ENCODE measurements around the gene MTCL3.
A peak's percentile ranks its signal among the peaks of the same experiment; 100 is the strongest.

The MTCL3 gene

DNA sequence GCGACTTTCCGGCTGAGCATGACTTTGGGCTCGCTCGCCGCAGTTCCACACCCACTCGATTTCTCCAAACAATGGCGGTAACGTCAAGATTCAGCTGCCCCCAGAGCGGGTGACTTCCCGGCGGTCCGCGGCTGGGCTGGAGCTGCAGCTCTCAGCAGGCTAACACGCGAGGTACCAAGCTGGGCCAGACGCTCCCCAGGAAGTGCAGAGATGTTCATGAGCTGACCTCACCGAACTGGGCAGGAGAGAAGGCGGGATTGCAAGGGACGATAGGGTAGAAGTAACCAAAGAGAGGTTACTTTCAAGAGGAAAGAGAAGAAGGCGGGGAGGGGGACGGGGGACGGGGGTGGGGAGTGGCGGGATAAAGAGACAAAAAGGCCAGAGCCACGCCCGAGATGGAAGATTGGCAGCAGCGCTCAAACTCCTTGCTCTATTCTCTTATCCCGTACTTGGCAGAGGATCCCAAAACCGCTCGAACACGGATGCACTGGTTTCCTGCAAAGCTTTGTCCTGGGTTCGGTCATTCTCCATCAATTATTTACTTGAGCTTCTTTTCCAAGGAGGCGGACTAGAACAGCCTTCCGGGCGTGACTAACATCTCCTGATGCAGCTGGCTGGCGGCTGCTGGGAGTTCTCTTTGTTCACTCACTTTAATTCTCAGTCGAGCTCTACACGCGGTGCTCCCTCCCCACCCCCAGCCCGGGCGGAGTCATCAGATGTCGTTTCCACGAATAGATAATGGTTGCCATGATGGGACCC, at the start of gene MTCL3:
Gene MTCL3 (minus strand): TSS at position 626 of the 759 bp plus-strand sequence.
- Mint-ChIP-seq H3K36me3 (no peaks in the 10 kb centered on the region), H3K4me1 (peaks cover 11 to 43% (median 29%) of the 10 kb centered on the region in 4 donors), H3K27ac (no peak within 1 kb of the TSS), H3K9me3 (peaks cover 0 to 4% (median 0%) of the 10 kb centered on the region in 7 donors), H3K27me3 (peaks cover 41% of the 10 kb centered on the region), H3K4me3 (peak within 1 kb of the TSS; percentile 30 to 80 (median 62))
- Histone ChIP-seq H3K9me3 (ENCODE audit: control insufficient read depth in 2 of 2, low read length in 2 of 2) (no peaks in the 10 kb centered on the region), H3K27ac (ENCODE audit: insufficient read depth, low read length, poor library complexity, severe bottlenecking) (no peak within 1 kb of the TSS), H3K4me1 (ENCODE audit: control insufficient read depth, insufficient read depth, low read length, poor library complexity, severe bottlenecking) (peaks cover 43% of the 10 kb centered on the region), H3K4me3 (ENCODE audit: low read depth, low read length) (peak within 1 kb of the TSS; percentile 29), H3K36me3 (ENCODE audit: control insufficient read depth, insufficient read depth, low read length) (no peaks in the 10 kb centered on the region), H3K27me3 (ENCODE audit: control insufficient read depth, insufficient read depth, low read length) (peaks cover 41% of the 10 kb centered on the region)
- ATAC-seq (ENCODE audit: low read depth in 2 of 2) (no peak), DNase-seq (peak in 1 of 3 donors; percentile 44)

DNA sequence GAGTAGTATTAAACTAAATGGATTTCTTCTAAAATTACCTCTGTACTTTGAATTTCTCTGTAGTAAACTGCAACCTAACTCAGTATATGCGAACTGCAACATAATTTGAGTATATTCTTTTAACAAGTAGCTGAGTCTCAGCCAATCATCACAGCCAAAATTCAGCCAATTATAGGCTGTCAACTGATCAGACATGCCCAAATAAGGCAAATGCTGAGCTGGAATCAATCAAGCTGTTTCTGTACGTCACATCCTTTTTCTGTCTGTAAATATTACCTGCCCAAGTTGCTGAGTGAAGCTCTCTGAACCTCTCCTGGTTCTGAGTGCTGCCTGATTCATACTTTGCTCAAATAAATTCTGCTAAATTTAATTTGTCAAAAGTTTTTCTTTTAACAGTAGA, 48.3 kb upstream of the MTCL3 start:
- DNase-seq (no peak), ATAC-seq (ENCODE audit: low read depth in 2 of 2) (no peak)
- Mint-ChIP-seq H3K4me1 (peaks cover 0 to 9% (median 6%) of the 10 kb centered on the region in 4 donors), H3K9me3 (peaks cover 0 to 4% (median 0%) of the 10 kb centered on the region in 7 donors), H3K27me3 (peaks cover 8% of the 10 kb centered on the region), H3K4me3 (no peak overlapping the region), H3K27ac (no peak overlapping the region), H3K36me3 (no peaks in the 10 kb centered on the region)
- Histone ChIP-seq H3K4me1 (ENCODE audit: control insufficient read depth, insufficient read depth, low read length, poor library complexity, severe bottlenecking) (no peaks in the 10 kb centered on the region), H3K9me3 (ENCODE audit: control insufficient read depth in 2 of 2, low read length in 2 of 2) (no peaks in the 10 kb centered on the region), H3K4me3 (ENCODE audit: low read depth, low read length) (no peak overlapping the region), H3K36me3 (ENCODE audit: control insufficient read depth, insufficient read depth, low read length) (no peaks in the 10 kb centered on the region), H3K27me3 (ENCODE audit: control insufficient read depth, insufficient read depth, low read length) (no peaks in the 10 kb centered on the region), H3K27ac (ENCODE audit: insufficient read depth, low read length, poor library complexity, severe bottlenecking) (no peak overlapping the region)

DNA sequence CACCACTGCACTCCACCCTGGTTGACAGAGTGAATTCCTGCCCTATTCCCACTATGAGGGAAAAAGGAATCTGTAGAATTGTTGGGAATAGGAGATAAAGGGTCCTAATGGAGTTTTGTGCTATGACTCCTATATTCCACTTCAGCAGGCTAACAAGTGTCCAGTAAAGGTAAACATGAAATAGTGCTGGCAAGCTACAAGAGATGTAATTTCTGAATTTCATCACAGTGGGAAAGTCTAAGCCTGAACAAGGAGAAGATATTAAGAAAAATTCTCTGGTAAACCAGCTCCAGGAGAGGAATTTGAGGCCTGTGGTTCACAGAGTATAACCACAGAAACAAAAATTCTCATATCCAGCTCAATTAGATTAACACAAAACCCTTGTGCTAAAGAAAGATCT, 47.5 kb upstream of the MTCL3 start:
- H3K4me3 ChIP-seq (ENCODE audit: low read depth, low read length) = no peak overlapping the region
- H3K27me3 ChIP-seq (ENCODE audit: control insufficient read depth, insufficient read depth, low read length) = no peaks in the 10 kb centered on the region
- H3K36me3 ChIP-seq (ENCODE audit: control insufficient read depth, insufficient read depth, low read length) = no peaks in the 10 kb centered on the region
- Mint-ChIP-seq H3K27me3 (peaks cover 8% of the 10 kb centered on the region), H3K4me1 (peaks cover 0 to 9% (median 6%) of the 10 kb centered on the region in 4 donors), H3K27ac (no peak overlapping the region), H3K4me3 (no peak overlapping the region), H3K9me3 (peaks cover 0 to 4% (median 0%) of the 10 kb centered on the region in 7 donors), H3K36me3 (no peaks in the 10 kb centered on the region)
- ATAC-seq (ENCODE audit: low read depth in 2 of 2) = no peak
- DNase-seq = no peak
- H3K27ac ChIP-seq (ENCODE audit: insufficient read depth, low read length, poor library complexity, severe bottlenecking) = no peak overlapping the region
- H3K4me1 ChIP-seq (ENCODE audit: control insufficient read depth, insufficient read depth, low read length, poor library complexity, severe bottlenecking) = no peaks in the 10 kb centered on the region
- no peaks in the 10 kb centered on the region for H3K9me3 ChIP-seq (ENCODE audit: control insufficient read depth in 2 of 2, low read length in 2 of 2)

DNA sequence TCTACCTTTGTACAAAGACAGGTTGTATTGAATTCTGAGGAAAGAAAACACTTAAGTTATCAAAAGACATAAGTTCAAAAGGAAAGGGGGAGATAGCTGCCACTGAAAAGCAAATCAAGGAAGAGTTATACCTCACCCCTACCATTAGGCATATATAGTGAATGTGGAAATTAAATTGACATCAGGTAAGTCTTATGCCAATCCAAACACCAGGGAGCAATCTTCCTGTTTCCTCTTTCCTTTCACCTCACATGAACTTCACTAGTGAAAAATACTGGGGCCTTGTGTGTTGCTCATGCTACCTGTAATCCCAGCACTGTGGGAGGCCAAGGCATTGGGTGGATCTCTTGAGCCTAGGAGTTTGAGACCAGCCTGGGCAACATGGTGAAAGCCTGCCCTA, 47.0 kb upstream of the MTCL3 start:
- Mint-ChIP-seq H3K27ac (no peak overlapping the region), H3K4me3 (no peak overlapping the region), H3K27me3 (peaks cover 8% of the 10 kb centered on the region), H3K36me3 (no peaks in the 10 kb centered on the region), H3K9me3 (peaks cover 0 to 4% (median 0%) of the 10 kb centered on the region in 7 donors), H3K4me1 (peaks cover 0 to 6% (median 3%) of the 10 kb centered on the region in 4 donors)
- no peak for DNase-seq
- H3K36me3 ChIP-seq (ENCODE audit: control insufficient read depth, insufficient read depth, low read length) = no peaks in the 10 kb centered on the region
- no peaks in the 10 kb centered on the region for H3K9me3 ChIP-seq (ENCODE audit: control insufficient read depth in 2 of 2, low read length in 2 of 2)
- H3K27me3 ChIP-seq (ENCODE audit: control insufficient read depth, insufficient read depth, low read length) = no peaks in the 10 kb centered on the region
- H3K4me3 ChIP-seq (ENCODE audit: low read depth, low read length) = no peak overlapping the region
- H3K4me1 ChIP-seq (ENCODE audit: control insufficient read depth, insufficient read depth, low read length, poor library complexity, severe bottlenecking) = no peaks in the 10 kb centered on the region
- H3K27ac ChIP-seq (ENCODE audit: insufficient read depth, low read length, poor library complexity, severe bottlenecking) = no peak overlapping the region
- ATAC-seq (ENCODE audit: low read depth in 2 of 2) = no peak

DNA sequence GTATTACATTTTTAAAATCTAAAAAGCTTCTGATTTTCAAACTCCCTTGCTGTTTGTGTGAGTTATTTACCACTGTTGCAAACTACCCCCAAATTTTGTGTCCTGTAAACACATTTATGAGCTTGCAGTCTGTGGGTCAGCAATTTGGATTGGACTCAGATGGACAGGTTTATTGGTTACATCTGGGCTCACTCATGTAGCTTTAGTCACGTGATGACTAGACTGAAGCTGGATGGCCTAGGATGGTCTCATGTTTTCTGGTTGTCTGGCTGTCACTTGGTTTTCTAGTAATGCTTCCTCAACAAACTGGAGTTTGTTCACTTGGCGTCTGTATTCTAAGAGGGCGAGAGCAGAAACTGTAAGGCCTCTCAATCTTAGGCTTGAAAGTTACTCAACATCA, 45.6 kb upstream of the MTCL3 start:
- no peaks in the 10 kb centered on the region for H3K9me3 ChIP-seq (ENCODE audit: control insufficient read depth in 2 of 2, low read length in 2 of 2)
- Mint-ChIP-seq H3K9me3 (peaks cover 0 to 4% (median 0%) of the 10 kb centered on the region in 7 donors), H3K4me1 (peaks cover 0 to 1% (median 0%) of the 10 kb centered on the region in 4 donors), H3K36me3 (no peaks in the 10 kb centered on the region), H3K4me3 (no peak overlapping the region), H3K27ac (no peak overlapping the region), H3K27me3 (peaks cover 8% of the 10 kb centered on the region)
- H3K36me3 ChIP-seq (ENCODE audit: control insufficient read depth, insufficient read depth, low read length) = no peaks in the 10 kb centered on the region
- ATAC-seq (ENCODE audit: low read depth in 2 of 2) (no peak), DNase-seq (no peak)
- no peaks in the 10 kb centered on the region for H3K4me1 ChIP-seq (ENCODE audit: control insufficient read depth, insufficient read depth, low read length, poor library complexity, severe bottlenecking)
- H3K4me3 ChIP-seq (ENCODE audit: low read depth, low read length) = no peak overlapping the region
- H3K27ac ChIP-seq (ENCODE audit: insufficient read depth, low read length, poor library complexity, severe bottlenecking) = no peak overlapping the region
- H3K27me3 ChIP-seq (ENCODE audit: control insufficient read depth, insufficient read depth, low read length) = no peaks in the 10 kb centered on the region

DNA sequence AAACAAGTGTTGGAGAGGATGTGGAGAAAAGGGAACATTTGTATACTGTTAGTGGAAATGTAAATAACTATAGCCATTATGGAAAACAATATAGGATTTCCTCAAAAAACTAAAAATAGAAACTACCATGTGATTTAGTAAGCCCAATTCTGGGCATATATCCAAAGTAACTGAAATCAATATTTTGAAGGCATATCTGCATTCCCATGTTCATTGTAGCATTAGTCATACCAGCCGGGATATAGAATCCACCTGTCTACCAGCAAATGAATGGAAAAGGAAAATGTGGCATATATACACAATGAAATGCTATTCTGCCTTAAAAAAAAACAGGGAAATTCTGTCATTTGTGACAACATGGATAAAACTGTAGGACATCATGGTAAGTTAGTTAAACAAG, 42.5 kb upstream of the MTCL3 start:
- no peak overlapping the region for H3K27ac ChIP-seq (ENCODE audit: insufficient read depth, low read length, poor library complexity, severe bottlenecking)
- H3K27me3 ChIP-seq (ENCODE audit: control insufficient read depth, insufficient read depth, low read length) = peaks cover 2% of the 10 kb centered on the region
- no peaks in the 10 kb centered on the region for H3K4me1 ChIP-seq (ENCODE audit: control insufficient read depth, insufficient read depth, low read length, poor library complexity, severe bottlenecking)
- no peaks in the 10 kb centered on the region for H3K36me3 Mint-ChIP-seq
- H3K9me3 ChIP-seq (ENCODE audit: control insufficient read depth in 2 of 2, low read length in 2 of 2) = no peaks in the 10 kb centered on the region
- H3K27ac Mint-ChIP-seq = no peak overlapping the region
- no peaks in the 10 kb centered on the region for H3K36me3 ChIP-seq (ENCODE audit: control insufficient read depth, insufficient read depth, low read length)
- H3K4me3 Mint-ChIP-seq = no peak overlapping the region
- no peak overlapping the region for H3K4me3 ChIP-seq (ENCODE audit: low read depth, low read length)
- DNase-seq = no peak
- H3K9me3 Mint-ChIP-seq = peaks cover 0 to 4% (median 0%) of the 10 kb centered on the region in 7 donors
- peaks cover 11% of the 10 kb centered on the region for H3K27me3 Mint-ChIP-seq
- ATAC-seq (ENCODE audit: low read depth in 2 of 2) = no peak
- H3K4me1 Mint-ChIP-seq = peaks cover 0 to 1% (median 0%) of the 10 kb centered on the region in 4 donors

DNA sequence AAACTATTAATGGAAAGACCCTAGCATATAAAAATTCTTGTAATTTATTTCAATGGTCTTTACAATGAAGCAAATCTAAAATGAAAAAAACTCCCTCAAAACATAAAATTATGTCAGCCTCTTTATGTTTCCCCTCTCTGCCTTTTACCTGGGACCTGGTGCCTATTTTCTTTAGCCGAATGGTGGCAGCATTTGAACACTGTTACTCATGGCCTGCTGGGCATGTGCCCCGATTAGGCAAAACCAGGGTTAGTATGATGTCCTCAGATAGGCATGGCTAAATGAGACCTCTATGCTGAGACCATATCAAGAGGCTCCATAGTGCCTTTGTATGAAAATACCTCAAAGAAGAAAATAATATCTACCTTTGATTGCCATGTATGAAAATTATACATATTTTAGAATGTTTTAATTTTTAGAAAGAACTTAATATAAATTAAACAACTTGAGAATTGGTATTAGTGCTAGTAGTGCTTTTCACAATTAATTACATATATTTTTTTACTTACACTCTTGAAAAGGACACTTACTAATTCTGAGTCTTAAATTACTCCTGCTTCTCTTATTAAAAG, 35.4 kb upstream of the MTCL3 start:
- H3K27me3 Mint-ChIP-seq = peaks cover 20% of the 10 kb centered on the region
- H3K4me3 ChIP-seq (ENCODE audit: low read depth, low read length) = no peak overlapping the region
- H3K27ac Mint-ChIP-seq = no peak overlapping the region
- H3K9me3 ChIP-seq (ENCODE audit: control insufficient read depth in 2 of 2, low read length in 2 of 2) = no peaks in the 10 kb centered on the region
- H3K36me3 ChIP-seq (ENCODE audit: control insufficient read depth, insufficient read depth, low read length) = no peaks in the 10 kb centered on the region
- no peaks in the 10 kb centered on the region for H3K36me3 Mint-ChIP-seq
- H3K27ac ChIP-seq (ENCODE audit: insufficient read depth, low read length, poor library complexity, severe bottlenecking) = no peak overlapping the region
- H3K4me1 Mint-ChIP-seq = no peaks in the 10 kb centered on the region
- peaks cover 4% of the 10 kb centered on the region for H3K27me3 ChIP-seq (ENCODE audit: control insufficient read depth, insufficient read depth, low read length)
- DNase-seq = peak in 1 of 3 donors; percentile 4
- ATAC-seq (ENCODE audit: low read depth in 2 of 2) = no peak
- no peaks in the 10 kb centered on the region for H3K9me3 Mint-ChIP-seq
- H3K4me1 ChIP-seq (ENCODE audit: control insufficient read depth, insufficient read depth, low read length, poor library complexity, severe bottlenecking) = no peaks in the 10 kb centered on the region
- no peak overlapping the region for H3K4me3 Mint-ChIP-seq

DNA sequence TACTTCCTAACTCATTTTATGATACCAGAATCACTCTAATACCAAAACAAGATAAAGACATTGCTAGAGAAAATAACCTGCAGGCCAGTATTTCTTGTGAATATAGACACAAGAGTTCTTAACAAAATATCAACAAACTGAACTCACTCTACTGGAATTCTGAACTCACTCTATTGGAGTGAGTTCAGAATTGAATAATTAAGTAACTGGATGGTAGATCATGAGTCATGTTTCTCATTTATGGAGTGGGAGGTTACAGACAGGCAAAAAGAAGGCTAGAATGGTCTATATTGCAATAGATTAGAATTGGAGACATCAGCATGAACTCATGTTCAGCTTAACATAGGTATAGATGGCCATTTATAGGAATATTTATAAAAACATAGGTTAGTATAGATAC, 31.3 kb upstream of the MTCL3 start:
- Mint-ChIP-seq H3K27me3 (peaks cover 10% of the 10 kb centered on the region), H3K4me3 (no peak overlapping the region), H3K9me3 (no peaks in the 10 kb centered on the region), H3K36me3 (no peaks in the 10 kb centered on the region), H3K27ac (no peak overlapping the region), H3K4me1 (no peaks in the 10 kb centered on the region)
- Histone ChIP-seq H3K27ac (ENCODE audit: insufficient read depth, low read length, poor library complexity, severe bottlenecking) (no peak overlapping the region), H3K36me3 (ENCODE audit: control insufficient read depth, insufficient read depth, low read length) (no peaks in the 10 kb centered on the region), H3K4me3 (ENCODE audit: low read depth, low read length) (no peak overlapping the region), H3K9me3 (ENCODE audit: control insufficient read depth in 2 of 2, low read length in 2 of 2) (no peaks in the 10 kb centered on the region), H3K4me1 (ENCODE audit: control insufficient read depth, insufficient read depth, low read length, poor library complexity, severe bottlenecking) (no peaks in the 10 kb centered on the region), H3K27me3 (ENCODE audit: control insufficient read depth, insufficient read depth, low read length) (peaks cover 4% of the 10 kb centered on the region)
- DNase-seq = no peak
- ATAC-seq (ENCODE audit: low read depth in 2 of 2) = no peak
